ENCODE data around the gene AUTS2. TPM values are rescaled to one million over a fixed set of nuclear protein-coding genes. Genes with fewer than 3 reads are reported as not detected.

The AUTS2 gene
- total and polyA plus RNA-seq, 10 donors: 6.1 to 54.8 (median 29.1) TPM

DNA sequence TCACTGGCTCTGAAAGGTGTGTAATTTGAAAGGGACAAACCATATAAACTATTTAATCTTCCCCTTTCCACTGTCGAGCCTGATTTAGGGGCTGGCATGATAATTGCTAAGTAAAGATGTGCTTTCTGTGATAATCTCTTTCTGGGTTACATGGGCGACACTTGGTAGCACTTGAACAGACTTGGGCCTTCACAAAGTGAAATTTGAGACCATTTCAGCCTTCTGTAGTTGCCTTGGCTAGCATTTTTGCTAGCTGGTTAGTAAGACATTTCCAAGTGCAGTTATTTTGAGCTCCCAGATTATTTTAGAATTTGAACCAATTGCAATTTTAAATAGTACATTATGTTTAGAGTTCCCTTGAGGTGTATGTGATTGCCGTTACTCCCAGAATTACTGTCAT is 1101.0 kb downstream of the AUTS2 start:
- peaks cover 3 to 25% (median 17%) of the 10 kb centered on the region in 6 donors for H3K4me1 ChIP-seq
- TF ChIP-seq POLR2AphosphoS5 (IDR thresholded peaks at IDR 0.05) (no peak), POLR2A (IDR thresholded peaks at IDR 0.05) (no peak)
- TF ChIP-seq, protein P1, sequence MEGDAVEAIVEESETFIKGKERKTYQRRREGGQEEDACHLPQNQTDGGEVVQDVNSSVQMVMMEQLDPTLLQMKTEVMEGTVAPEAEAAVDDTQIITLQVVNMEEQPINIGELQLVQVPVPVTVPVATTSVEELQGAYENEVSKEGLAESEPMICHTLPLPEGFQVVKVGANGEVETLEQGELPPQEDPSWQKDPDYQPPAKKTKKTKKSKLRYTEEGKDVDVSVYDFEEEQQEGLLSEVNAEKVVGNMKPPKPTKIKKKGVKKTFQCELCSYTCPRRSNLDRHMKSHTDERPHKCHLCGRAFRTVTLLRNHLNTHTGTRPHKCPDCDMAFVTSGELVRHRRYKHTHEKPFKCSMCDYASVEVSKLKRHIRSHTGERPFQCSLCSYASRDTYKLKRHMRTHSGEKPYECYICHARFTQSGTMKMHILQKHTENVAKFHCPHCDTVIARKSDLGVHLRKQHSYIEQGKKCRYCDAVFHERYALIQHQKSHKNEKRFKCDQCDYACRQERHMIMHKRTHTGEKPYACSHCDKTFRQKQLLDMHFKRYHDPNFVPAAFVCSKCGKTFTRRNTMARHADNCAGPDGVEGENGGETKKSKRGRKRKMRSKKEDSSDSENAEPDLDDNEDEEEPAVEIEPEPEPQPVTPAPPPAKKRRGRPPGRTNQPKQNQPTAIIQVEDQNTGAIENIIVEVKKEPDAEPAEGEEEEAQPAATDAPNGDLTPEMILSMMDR (IDR thresholded peaks at IDR 0.05 in 8 of 11, conservative IDR thresholded peaks at IDR 0.05 in 3 of 11): no peak
- no peak overlapping the region for H3K27ac ChIP-seq
- 86 to 95% (median 94%) methylated on average over 3 of the region's 3 CpGs for WGBS, 5 donors
- H3K36me3 ChIP-seq: peaks cover 0 to 8% (median 0%) of the 10 kb centered on the region in 6 donors
- no peak for DNase-seq
- peaks cover 0 to 36% (median 18%) of the 10 kb centered on the region in 7 donors for H3K27me3 ChIP-seq (replicated peaks in 1 of 7)
- intact Hi-C loops (cut with DNase I; ENCODE audit: low total_unique reads): loop anchor here (5.0 kb wide), 2 partner anchors 507 to 657 kb away; no protein-coding TSS in a partner anchor
- no peak overlapping the region for H3K4me3 ChIP-seq
- no peaks in the 10 kb centered on the region for H3K9me3 ChIP-seq

DNA sequence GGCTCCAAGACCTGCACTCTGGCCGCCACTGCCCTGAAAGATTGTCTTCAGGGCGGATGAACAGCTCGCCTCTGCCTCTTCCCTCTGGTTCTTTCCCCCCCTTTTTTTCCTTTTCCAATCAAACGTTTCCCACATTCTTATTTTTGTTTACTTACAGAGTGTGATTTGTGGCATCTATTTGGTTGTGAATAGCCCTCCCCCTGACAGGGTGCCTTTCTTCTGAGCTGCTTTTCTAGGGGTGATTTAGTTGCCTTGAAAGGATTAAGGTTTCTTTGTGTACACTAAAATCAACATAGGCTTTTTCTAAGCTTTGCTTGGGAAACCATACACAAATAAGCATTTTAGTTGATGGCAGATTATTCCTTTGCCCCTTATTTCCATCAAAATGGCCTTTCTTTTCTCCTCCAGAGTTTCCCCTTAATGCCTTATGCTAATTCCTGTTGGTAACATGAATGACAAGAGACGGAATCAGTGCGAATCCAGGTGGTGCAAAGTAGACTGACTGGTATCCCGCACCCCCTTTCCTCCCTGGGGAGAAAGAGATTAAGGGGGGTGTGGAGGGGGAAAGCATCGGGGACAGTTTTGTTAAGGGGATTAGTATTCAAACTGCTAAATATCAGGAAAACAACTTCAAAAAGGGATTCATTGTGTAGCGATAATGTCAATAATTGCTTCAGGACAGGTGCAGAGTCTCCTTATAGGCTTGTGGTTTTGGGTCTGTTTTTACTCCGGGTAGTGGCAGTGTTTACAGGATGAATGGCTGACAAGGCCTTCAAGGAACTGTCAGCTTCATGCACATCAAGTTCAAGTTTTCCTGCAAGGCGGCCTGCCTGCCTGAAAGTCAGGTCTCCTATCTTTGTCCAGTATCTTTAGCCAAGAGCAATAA is 1102.0 kb downstream of the AUTS2 start:
- Histone ChIP-seq H3K27me3 (replicated peaks in 1 of 7) (peaks cover 0 to 26% (median 12%) of the 10 kb centered on the region in 7 donors), H3K9me3 (no peaks in the 10 kb centered on the region), H3K4me3 (no peak overlapping the region), H3K4me1 (peaks cover 3 to 18% (median 11%) of the 10 kb centered on the region in 6 donors), H3K36me3 (peaks cover 0 to 8% (median 0%) of the 10 kb centered on the region in 6 donors), H3K27ac (no peak overlapping the region)
- 73 to 86% (median 79%) methylated on average over 11 of the region's 11 CpGs for WGBS, 5 donors
- intact Hi-C loops (cut with DNase I; ENCODE audit: low total_unique reads): no loop called here
- TF ChIP-seq POLR2AphosphoS5 (IDR thresholded peaks at IDR 0.05) (no peak), POLR2A (IDR thresholded peaks at IDR 0.05) (no peak)
- TF ChIP-seq, protein P1 (IDR thresholded peaks at IDR 0.05 in 8 of 11, conservative IDR thresholded peaks at IDR 0.05 in 3 of 11): no peak
- DNase-seq: no peak

DNA sequence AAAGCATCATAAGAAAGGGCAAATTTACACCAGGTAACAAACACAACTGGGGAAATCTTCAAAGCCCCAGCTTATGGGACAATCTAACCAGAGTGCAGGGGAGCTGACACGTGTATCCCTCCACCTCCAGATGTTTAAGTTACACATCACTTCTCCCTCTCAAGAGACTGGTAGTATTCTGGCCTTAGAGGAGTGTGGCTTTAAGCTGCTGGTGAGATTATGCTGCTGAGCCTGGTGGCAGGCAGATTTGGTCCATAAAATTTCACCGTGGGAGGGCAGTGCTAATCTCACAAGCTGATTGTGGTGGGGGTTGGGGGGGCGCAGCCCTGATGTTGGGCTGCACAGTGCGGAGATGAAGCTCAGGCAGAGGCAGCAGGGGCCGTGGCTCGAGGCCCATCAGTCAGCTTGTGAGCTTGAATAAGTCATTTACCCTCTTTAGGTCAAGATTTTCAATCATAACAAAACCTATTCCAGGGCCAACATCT is 1102.7 kb downstream of the AUTS2 start:
- Histone ChIP-seq H3K4me3 (no peak overlapping the region), H3K27ac (no peak overlapping the region), H3K9me3 (no peaks in the 10 kb centered on the region), H3K27me3 (replicated peaks in 1 of 7) (peaks cover 0 to 19% (median 6%) of the 10 kb centered on the region in 7 donors), H3K4me1 (peaks cover 3 to 11% (median 5%) of the 10 kb centered on the region in 6 donors), H3K36me3 (peaks cover 0 to 8% (median 0%) of the 10 kb centered on the region in 6 donors)
- TF ChIP-seq POLR2A (IDR thresholded peaks at IDR 0.05): no peak
- TF ChIP-seq, protein P1 (IDR thresholded peaks at IDR 0.05 in 8 of 11, conservative IDR thresholded peaks at IDR 0.05 in 3 of 11): no peak
- no peak for TF ChIP-seq POLR2AphosphoS5 (IDR thresholded peaks at IDR 0.05)
- 81 to 93% (median 87%) methylated on average over 6 of the region's 6 CpGs for WGBS, 5 donors
- intact Hi-C loops (cut with DNase I; ENCODE audit: low total_unique reads): no loop called here
- DNase-seq: no peak

DNA sequence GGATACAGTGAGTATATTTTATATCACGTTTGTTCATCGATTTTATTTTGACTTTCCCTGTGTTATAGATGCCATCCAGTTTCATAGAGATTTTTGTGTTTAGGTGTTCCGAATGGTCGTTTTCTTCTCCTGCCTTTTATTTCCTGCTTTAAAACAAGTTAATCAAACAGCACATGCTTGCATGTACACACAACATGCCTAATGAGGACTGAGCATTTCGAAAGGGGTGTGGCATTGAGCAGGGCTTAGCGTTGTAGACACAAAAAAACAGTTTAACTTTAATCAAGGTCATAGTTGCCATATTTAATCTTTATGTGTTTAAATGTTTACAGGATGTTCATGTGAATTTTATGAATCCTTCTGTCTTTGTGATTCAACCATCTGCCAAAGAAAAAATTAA is 1103.2 kb downstream of the AUTS2 start:
- no peaks in the 10 kb centered on the region for H3K9me3 ChIP-seq
- no peak overlapping the region for H3K4me3 ChIP-seq
- no peak for TF ChIP-seq POLR2AphosphoS5 (IDR thresholded peaks at IDR 0.05)
- TF ChIP-seq POLR2A (IDR thresholded peaks at IDR 0.05): no peak
- TF ChIP-seq, protein P1 (IDR thresholded peaks at IDR 0.05 in 8 of 11, conservative IDR thresholded peaks at IDR 0.05 in 3 of 11): no peak
- WGBS, 5 donors: 80 to 91% (median 89%) methylated on average over 6 of the region's 6 CpGs
- peaks cover 0 to 8% (median 0%) of the 10 kb centered on the region in 6 donors for H3K36me3 ChIP-seq
- no peak for DNase-seq
- intact Hi-C loops (cut with DNase I; ENCODE audit: low total_unique reads): no loop called here
- H3K27ac ChIP-seq: no peak overlapping the region
- H3K27me3 ChIP-seq (replicated peaks in 1 of 7): peaks cover 0 to 14% (median under 1%) of the 10 kb centered on the region in 7 donors
- peaks cover 0 to 6% (median 2%) of the 10 kb centered on the region in 6 donors for H3K4me1 ChIP-seq

Data from spleen (tissue), 11 donors.